GM19351 (cell line): ENCODE results near the gene ZBP1.

ENCODE experiments used
- ATAC-seq: cut with Tn5 transposase; IDR thresholded peaks from one replicate; pipeline ENCODE4 v1.9.1; 2021; ENCODE audit warnings: mild to moderate bottlenecking, moderate library complexity; ENCODE audit not compliant: unreplicated experiment

The ZBP1 gene

DNA sequence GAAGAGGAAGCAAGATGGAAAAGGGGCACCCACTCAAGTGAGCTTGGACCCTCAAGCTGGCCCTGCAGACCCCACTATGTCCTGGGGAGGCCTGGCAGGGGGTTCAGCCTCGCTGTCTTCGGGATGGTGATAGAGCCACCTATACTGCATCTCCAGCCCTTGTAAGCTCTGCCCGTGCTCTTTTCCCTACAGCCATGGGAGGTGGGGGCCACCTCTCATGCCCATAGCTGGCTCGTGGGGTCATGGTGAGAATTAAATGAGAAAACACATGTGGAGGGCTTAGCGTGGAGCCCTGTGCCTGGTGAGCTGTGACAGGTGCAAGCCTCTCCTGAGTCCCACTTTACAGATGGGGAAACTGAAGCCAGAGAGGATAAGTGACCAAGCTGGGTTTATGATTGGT lies 31.6 kb downstream of the ZBP1 start:
- no peak for ATAC-seq

DNA sequence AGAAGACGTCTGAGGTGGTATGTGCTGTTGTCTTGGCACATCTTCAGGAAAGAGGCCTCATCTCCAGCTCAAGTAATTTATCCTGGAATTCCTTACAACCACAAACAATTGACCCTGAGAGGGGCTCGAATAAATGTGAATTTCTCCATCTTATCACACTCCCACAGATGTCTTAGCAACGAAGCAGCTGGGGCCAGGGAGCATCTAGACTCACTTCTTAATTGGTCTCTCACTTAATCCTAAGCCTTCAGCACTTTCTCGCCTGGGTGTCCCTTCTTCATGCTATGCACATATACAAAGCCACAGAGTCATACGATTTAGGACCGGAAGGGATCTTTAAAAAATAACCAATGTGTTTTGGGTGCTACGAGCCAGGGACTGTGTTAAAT lies 32.2 kb downstream of the ZBP1 start:
- no peak for ATAC-seq

DNA sequence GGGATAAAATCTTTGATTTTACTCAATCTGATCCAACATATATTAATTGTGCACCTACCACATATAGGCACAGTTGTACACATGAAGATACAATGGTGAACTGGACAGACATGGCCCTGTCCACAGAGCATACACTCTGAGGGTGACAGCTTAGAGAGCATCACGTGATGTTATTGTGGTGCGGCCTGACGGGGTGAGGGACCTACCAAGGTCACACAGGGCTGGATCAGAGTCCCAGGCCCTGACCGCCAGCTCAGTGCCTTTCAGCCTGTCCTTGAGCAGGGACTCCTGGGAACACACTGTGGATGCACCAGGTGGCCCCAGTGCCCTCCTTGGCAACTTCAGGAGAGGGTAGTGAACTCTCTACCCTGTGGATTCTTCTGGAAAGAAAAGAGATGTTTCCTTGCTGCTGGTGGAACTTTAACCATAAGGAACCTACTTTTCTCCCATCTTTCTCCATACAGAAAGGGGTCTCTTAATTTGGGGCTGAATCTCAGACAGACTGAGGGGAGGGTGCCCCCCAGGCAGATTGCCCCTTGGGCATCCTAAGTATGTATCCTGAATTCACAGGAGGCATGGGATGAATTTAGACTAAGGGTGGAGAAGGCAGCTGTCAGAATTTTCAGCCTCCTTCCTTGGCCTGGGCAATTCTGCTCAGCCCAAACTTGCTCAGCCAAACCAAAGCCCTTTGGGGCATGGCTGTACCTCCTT lies 32.8 kb downstream of the ZBP1 start:
- no peak for ATAC-seq

DNA sequence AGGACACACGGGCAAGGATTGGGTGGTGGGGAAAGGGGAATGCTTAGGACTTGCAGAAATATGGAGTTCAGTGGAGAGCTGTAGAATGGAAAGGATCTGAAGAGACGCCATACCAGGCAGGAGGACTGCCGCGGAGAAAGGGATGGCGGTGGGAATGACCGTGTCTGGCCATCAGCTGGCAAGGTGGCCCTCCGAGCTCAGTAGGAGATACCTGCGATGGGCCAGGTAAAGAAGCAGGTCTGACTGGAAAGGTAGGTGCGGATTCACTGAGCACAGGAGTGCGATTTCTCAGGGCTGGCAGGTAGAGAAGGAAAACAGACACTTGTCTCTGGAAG lies 33.3 kb downstream of the ZBP1 start:
- ATAC-seq = no peak

DNA sequence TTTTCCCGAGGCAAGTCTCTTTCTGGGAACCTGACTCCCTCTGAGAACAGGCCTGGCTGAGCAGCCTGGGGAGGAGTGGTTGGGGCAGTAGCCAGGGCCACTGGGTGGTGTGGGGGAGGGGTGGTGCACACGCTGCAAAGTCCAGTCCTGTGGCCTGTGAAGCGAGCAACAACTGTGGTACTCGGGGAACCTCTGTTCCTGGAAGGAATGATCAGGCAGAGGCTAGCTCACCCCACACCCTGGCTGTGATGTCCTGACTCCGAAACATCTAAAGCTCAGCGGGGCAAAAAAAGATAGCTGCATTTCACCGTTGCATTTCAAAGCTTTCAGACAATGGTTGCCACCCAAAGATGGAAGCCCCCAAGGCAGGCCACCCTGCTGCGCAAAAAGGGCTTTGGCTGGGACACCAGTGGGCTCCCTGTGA lies 33.8 kb downstream of the ZBP1 start:
- ATAC-seq = no peak

DNA sequence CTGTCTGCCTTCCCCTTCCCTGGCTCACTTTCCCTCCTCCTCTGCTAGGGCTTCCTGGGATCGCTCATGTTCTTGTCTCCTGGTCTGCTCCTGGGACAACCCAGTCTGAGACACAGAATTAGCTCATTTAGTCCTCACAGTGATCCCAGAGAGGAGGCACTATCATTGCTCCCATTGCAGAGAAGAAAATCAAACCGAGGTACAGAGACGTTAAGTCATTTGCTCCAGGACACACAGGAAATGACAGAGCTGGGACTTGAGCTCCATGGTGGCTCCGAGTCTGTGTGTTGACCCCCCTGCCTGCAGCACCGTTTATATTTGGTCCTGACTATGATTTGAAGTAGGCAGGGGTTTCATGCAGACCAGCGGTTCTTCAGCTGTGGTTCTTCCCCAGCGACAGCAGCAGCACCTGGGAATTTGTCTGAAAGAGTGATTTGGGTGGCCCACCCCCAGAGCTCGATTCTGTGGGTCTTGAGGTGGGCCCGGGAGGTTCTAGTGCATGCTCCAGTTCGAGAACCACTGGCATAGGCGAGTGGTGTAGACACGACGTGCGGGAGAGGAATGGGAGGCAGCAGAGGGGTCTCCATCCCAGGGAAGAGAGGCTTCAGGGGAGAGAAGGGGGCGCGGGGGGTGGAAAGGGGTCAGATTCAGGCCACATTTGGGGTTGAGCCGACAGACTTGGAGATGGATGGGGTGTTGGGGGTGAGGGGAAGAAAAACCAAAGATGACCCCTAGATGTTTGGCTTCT lies 34.6 kb downstream of the ZBP1 start:
- ATAC-seq = no peak

DNA sequence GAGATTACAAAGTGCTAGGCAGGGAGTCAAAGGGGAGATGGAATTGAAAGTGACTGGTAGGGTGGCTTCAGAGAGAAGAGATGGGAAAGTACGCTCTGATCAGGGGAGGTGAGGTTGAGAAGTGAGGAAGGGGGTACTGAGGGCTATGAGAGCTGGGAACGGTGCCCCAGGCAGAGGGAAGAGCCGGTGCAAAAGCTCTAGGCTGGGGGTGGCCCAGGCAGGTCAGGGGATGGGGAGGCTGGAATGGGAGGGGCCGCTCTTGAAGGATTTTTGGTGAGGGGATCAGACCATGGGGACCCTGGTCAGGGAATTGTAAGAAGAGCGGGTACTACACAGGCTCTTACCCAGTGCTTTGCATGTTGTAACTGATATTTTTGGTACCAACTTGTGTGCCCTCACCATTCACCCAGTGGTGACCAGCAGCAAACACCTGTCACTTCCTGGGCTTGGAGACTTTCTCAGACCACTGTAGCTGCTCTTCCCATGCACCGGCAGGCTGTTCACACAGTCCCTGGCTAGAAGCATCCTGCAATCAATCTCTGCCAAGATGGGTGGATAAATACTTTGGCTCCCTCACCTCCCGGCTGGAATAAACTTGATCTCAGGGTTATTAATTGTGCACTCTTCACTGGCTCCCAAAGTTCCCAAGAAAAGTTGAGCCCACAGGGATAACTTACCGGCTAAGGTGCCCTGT lies 35.3 kb downstream of the ZBP1 start:
- no peak for ATAC-seq

DNA sequence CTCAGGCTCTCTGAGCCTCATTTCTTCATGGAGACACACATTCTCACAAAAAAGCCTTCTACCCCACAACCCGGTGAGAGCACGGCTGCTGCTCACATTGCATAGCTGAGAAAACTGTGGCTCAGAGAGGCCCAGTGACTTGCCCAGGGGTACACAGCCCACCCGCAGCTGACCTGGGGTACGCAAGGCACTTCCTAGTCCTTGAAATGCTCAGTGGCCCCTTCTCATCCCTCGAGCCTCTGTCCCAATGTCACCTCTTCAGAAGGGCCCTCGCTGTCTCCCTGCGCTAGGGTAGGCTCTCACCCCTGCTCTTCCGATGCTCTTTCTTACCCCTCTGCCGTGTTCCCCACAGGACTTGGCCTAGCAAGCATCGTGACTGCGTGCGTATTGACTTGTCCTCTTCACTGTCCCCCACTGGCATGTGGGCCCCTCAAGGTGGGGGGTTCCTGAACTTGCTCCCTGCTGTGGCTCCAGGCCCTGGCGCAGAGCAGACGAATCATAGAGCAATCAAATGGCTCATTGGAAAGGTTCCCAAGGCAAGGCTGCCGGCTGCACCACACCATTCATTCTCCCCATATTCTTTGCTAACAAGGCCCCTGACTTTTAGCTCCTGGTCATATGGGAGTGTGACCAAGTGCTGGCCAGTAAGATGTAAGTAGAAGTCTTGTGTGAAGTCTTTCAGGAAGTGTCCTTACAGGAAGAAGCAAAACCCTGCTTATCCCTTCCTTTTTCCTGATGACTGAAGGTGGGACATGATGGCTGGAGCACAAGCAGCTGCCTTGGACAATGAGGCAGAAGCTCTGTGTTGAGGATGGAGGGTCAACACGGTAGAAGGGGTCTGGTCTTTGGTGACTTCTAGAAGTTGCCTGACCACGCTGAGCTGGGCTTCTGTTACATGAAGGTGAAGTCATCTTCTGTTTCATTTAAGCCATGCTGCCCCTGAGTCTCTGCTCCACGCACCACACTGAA lies 36.7 kb downstream of the ZBP1 start:
- no peak for ATAC-seq

DNA sequence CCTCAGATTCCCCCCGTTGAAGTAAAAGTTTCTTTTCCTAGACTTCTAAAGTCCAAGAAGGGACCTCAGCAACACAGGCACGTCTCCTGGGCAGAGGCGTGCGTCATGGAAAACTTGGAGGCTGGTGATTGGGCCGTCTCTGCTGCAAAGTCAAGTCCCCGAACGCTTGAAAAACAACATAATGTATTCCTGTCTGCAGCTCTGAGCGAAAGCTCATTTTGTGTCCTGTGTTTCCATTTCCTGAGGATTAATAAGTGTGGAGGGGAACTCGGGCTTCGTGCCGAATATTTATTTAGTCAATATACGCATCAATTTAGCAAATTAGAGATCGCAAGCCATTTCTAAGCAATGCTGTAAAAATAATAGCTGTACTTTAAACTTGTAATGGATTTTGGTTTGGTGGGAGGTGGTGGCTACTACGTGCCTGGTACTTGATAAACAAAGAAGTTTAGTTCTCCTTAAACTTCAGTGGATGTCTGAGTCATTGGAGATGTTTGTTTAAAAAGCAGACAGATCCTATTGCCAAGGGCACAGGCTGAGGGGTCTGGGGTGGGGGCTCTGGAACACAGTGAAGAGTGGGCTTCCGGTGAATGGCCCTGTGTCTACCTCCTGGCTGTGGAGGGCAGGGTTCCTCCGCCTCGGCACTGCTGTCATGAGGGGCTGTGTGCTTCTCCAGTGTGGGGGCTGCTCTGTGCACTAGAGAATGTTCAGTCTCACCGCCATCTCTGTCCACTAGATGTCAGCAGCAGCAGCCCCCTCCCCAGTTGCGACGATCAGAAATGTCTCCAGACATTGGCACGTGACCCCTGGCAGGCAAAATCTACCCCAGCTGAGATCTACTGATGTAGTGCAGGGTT lies 37.6 kb downstream of the ZBP1 start:
- no peak for ATAC-seq

DNA sequence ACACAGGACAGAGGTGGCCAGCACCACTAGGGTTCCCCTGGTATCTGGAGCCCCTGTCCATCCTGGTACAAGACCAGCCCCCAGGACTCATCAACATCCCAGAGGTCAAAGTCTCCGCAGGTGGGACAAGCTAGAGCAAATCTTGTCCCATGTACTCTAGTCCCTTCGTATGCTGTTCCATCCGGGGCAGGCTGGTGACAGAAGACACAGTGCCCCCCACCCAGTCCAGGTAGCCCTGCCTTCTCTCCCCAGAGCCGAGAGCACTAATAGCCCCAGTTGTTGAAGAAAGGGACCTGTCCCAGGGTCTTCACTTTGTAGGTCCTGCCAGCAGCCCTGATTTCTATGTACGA lies 38.2 kb downstream of the ZBP1 start:
- ATAC-seq = no peak

DNA sequence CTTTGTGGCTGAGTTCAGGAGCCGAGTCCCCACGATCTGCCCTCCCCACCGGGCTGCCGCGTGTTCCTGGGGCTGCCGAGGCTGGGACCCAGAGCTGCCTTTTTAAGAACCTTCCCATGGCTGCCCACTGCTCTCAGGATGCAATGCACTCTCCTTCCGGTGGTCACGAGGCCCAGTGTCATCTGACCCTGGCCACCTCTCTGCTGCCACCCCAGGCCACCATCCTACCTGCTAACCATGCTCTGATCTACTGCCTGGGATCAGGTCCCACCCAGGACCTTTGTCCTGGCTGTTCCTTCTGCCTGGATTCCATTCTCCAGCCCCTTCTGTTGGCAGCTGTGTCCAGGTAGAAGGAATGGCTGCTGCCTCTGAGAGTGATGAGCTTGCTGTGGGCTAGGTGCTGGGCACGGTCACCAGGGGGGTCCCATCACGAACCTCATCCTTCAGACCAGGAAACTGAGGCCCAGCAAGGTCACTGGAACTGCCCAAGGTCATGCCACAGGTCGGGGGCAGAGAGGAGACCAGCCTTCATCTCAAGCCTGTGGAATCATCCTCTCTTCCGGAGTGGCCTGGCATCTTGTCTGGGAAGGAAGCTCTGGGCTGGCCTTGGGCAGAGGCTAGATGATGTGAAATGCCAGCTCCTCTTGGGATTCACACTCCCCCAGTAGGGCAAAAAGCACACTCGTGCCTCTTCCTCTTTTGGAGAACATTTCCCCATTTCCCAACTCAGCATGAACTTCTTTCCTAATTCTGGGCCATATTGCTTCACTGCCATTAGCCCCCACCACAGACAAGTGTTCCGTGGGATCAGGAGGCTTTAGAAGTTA lies 38.8 kb downstream of the ZBP1 start:
- ATAC-seq = no peak

DNA sequence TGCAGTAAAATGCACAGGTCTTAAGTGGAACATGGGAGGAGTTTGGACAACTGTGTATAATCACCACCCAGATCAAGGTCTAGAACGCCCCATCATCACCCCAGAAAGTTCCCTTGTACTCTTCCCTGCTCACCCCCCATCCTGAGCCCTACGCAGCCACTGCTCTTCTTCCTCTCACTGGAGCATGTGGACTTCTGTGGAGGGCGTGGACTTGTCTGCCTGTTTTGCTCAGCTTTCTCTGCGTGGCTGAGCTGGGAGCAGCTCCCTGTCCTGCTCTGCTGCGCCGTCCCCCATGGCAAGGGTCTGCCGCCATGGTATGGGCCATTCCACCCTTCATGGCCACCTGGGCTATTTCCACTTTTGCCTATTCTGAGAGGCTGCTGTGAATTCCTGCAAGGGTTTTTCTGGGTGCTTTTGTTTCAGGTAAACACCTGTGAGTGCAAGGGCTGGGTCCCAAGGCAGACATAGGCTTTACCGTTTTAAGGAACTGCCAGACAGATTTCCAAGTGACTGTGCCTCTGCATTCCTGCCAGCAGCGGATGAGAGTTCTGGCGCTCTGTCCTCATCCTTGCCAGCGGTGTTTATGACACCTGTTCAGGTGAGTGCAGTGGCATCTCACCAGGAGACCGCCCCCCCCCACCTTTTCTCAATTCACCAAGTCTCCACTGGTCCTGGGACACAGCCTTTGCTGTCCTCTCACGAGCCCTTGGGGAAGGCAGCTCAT lies 39.6 kb downstream of the ZBP1 start:
- no peak for ATAC-seq

DNA sequence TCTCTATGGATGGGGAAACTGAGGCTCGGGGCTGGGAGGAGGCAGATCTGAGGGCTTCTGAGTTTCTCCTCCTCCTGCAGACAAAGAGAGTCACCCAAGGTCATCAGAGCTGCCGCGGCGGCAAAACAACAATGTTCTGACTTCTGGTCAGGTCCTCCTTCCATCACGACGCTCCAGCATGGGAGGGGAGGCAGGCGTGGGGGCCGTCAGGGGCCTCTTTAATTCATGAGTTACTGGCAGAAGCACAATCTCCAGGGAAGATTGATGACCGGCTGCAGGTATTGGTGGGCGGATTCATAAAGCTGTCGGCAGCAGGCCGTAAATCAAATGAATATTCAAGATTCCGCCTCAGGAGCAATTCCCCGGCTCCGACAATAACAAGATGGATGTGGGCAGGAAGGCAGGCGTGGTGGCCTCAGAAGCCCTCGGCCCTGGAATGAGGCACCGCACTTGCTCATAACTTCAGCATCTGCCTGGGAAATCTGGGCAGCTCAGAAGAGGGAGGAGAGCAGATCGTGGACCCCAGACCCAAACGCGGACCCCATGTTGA lies 40.3 kb downstream of the ZBP1 start:
- no peak for ATAC-seq

DNA sequence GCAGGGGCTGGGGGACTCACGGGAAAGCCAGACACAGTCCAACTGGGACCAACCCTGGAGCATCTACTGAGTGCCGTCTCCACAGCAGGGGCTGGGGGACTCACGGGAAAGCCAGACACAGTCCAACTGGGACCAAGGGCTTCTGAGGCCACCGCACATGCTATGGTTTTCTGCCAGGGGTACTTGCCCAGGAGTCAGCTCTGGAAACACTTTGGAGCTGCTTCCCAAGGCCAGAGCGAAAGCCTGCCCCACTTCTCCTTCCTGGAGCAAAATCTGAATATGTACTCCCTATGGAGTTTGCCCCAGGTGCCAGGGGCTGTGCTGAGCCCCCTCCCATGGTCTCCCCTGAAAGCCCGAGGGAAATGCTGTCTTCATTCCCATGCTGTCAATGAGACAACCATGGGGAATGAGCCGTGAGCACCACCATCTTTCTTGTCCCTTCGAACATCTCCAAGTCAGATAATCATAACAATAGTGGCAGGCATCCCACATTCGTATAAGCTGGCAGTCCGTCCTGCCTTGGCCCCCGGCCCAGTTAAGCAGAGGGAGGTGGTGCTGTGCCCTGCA lies 40.8 kb downstream of the ZBP1 start:
- no peak for ATAC-seq

DNA sequence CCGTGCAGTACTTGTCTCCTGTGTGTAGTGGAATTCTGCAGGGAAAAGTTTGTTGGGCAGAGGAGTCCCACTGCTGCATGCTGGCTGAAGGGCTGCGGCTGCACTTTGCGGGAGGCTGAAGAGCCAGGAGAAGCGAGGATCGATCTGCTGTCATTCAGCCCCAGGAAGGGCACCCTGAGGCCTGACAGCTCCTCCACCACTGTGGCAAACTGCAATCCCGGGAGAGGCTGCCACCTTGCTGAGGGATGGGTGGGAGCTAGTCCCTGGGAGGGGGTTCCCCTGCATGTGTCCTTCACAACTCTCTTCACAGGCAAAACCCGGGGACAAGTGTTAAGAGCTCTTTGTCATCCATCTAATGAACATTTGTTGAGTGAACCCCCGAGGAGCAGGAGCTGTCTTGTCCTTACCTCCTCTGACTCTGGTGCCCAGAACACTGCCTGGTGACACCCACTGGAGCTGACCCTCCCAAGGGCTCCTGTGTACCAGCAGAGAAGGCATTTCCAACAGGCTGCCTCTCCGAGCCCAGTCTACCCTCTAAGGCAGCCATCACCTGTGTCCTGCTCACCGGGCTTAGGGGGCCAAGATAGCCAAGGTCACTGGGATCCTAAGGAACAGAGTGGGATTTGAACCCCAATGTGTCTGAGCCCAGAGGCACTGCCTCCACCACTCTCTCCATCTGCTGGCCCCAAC lies 41.6 kb downstream of the ZBP1 start:
- ATAC-seq = no peak

DNA sequence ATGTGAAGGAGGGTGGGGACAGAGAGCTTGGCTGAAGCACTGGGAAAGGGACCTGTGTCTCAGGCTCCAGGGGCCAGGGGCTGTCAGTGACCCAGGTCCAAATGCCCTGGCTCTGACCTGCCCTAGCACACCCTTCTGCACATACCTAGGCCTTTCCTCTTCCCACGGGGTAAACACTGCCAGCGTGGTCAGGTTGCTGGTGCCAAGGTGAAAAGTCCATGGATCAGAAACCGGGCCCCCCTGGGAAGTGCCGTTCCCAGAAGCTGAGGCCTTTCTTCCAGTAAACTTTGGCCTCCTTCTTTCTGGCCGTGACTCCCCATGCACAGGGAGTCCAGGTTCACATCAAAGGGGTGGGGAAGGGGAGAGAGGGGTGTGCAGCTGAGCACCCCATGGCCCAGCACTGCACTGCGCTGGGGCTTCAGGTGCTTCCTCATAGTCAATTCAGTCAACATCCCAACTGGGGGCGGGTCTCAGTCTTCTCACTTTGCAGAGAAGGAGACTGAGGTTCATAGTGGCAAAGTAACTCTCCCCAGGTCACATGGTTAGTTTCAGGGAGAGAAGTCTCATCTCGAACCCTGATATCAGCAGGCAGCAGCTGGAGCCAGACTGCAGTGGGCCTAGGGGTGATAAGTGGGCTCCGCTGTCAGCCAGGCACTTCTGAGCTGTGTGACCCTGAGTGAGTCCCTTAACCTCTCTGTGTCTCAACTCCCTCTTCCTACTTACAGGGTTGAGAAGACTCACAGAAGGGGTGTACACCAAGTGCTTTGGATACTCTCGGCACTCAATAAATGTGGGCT lies 42.3 kb downstream of the ZBP1 start:
- no peak for ATAC-seq
